ENCODE results near the gene ASPG.

ASPG gene

DNA sequence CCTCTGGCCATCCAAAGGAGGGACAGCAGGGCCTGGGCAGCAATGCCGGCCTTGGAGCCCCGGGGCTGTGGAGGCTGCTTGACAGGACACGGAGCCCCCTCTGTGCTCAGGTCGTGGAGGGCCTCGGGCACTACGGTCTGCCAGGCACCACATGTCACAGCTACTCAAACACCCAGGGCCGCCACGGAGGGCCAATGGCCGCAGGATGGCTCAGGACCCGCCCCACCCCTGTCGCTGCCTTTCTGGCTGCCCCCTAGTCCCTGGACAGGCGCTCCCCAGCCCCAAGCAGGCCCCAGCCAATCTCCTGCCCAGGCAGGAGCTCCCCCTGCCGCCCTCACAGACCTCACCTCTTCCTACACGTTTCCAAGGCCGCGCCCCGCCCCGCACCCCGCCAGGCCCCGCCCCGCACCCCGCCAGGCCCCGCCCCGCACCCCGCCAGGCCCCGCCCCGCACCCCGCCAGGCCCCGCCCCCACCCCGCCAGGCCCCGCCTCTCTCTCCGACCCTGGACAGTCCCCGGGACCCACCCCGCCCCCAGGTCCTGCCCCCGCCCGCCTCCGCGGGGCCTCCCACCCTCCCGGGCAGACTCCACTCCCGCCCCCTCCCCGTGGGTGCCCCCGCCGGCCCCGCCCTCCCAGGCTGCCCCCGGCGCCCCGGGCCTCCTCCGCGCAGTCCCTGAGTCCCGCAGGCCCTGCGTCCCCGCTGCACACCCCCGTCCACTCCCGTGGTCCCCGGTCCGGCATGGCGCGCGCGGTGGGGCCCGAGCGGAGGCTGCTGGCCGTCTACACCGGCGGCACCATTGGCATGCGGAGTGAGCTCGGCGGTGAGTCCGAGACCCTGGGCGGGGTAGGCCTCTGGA, at the start of gene ASPG:
Gene ASPG, plus strand, starts transcription at position 669 of the 857 bp plus-strand sequence. Its CDS starts 71 bp downstream, at position 740.
- TF ChIP-seq, protein P1, sequence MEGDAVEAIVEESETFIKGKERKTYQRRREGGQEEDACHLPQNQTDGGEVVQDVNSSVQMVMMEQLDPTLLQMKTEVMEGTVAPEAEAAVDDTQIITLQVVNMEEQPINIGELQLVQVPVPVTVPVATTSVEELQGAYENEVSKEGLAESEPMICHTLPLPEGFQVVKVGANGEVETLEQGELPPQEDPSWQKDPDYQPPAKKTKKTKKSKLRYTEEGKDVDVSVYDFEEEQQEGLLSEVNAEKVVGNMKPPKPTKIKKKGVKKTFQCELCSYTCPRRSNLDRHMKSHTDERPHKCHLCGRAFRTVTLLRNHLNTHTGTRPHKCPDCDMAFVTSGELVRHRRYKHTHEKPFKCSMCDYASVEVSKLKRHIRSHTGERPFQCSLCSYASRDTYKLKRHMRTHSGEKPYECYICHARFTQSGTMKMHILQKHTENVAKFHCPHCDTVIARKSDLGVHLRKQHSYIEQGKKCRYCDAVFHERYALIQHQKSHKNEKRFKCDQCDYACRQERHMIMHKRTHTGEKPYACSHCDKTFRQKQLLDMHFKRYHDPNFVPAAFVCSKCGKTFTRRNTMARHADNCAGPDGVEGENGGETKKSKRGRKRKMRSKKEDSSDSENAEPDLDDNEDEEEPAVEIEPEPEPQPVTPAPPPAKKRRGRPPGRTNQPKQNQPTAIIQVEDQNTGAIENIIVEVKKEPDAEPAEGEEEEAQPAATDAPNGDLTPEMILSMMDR (IDR thresholded peaks at IDR 0.05): no peak

DNA sequence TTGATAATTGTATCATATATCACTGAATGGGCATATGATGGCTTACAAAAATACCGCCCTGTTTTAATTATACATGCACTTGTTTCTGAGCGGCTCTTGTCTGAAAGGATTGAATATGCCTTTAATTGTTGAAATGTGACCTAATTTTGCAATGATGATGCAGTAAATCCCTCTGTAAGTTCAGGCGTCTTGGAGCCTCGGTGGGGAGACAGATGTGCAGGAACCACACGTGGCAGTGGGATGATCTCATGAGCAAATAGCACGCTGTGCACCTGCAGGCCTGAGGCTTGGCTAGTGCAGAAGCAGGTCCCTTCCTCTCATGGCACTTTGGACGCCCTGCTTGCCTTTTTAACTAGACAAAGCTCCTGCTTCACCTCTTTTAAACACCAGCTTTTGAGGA, 49.3 kb upstream of the ASPG start:
- TF ChIP-seq, protein P1 (IDR thresholded peaks at IDR 0.05): no peak

DNA sequence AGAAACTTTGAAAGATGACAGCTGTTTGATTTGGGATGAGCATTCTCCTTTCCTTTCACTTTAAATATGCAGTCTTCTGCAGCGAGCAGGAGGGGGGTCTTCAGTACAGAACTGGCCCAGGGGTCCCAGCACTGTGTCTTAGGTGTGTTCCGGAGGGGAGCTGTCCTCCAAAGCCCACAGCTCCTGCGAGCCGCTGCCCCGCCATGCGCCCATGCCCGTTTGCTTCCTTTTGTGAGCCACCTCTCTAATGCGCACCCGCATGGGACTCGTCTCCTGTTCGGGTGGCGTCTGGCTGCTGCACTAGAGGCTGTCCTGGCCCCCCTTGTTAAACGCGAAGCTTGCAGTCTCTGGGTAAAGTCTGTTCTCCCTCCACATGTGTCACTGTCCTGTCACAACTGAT, 48.4 kb upstream of the ASPG start:
- TF ChIP-seq, protein P1 (IDR thresholded peaks at IDR 0.05): no peak

DNA sequence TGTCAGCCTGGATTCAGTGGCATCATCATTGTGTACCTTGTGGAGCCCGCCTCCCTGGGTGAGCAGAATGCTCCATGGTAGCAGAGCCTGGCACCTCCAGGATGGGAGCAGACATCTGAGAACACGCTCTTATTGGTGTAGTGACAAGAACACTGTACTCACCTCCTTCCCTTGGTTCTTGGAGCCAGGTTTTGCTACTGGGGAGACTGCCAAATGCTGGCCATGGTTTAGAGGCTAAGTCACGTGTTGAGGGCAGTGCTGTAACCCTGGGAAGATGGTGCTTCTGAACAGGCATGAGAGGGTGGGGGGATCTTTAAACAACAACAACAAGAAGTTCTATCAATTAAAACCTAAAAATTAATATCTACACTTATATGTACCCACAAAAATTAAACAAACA, 47.6 kb upstream of the ASPG start:
- TF ChIP-seq, protein P1 (IDR thresholded peaks at IDR 0.05): no peak

DNA sequence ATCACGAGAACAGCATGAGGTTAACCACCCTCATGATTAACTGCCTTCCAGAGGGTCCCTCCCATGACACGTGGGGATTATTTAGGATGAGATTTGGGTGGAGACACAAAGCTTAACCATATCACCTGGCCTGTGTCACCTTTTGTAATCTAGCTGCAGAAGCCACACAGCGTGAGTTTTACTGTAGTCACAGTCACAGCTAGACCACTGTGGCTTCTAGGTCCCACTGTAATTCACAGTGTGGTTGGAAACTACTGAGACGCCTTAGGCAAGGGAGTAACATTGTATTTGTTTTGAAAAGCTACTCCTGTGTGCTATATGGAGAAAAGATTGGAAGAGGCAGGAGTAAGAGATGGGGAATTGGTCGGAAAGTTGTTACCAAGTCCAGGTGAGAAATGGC, 46.3 kb upstream of the ASPG start:
- TF ChIP-seq, protein P1 (IDR thresholded peaks at IDR 0.05): no peak

DNA sequence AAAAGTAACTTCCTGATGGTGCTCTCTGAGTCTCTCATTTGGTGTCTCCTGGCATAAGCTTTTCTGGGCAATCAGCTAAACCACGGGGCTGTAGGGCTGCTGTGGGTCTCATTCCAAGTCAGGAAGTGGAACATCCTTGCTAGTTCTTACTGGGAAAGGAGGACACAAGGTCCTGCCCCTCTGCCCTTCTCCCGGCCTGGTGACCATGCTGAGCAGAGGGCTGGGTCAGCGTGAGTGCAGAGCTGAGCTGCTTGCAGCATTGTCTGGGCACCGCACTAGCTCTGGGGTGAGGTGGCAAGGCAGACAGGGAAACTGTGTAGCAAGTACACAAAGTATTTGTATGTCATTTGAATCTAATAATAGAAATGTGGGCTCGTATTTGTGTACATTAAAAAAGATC, 45.0 kb upstream of the ASPG start:
- TF ChIP-seq, protein P1 (IDR thresholded peaks at IDR 0.05): no peak

DNA sequence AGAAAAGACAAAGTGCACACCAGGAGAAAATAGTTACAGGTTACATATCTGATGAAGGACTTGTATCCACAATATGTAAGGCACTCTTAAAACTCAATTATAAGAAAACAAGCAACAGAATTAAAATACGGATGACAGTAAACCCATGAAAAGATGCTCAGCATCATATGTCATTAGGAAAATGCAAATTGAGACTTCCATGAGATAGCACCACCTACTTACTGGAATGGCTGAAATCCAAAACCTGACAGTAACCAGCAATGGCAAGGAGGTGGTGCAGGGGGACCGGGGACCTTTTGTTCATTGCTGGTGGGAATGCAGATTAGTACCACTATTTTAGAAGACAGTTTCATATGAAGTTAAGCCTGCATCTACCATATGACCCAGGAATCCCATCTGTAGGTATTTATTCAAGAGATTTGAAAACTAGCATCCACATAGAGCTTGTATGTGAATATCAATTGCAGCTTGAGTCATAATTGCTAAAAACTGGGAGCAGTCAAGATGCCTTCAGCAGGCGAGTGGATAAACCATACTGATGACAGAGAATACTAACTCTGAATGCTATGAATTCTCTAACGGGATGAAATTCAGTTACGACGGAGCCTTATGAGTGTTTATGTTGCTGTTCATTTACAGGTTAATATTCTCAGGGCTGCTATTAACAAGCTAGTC, 43.9 kb upstream of the ASPG start:
- TF ChIP-seq, protein P1 (IDR thresholded peaks at IDR 0.05): no peak
